Mesendoderm (in vitro differentiated cells): ENCODE results near the gene RARG.
A peak's percentile ranks its signal among the peaks of the same experiment; 100 is the strongest.

ENCODE experiments used
- DNase-seq: peaks from one replicate; pipeline ENCODE4 v3.0.0; 2013
- H2AK5ac ChIP-seq: 2 replicates; pipeline ENCODE4 v1.6.1; 2013; ENCODE audit warnings: low read length, inconsistent platforms
- H2BK120ac ChIP-seq: 2 replicates; pipeline ENCODE4 v1.6.1; 2013; ENCODE audit warnings: low read depth, mild to moderate bottlenecking, low read length, moderate library complexity, mixed read lengths
- H2BK15ac ChIP-seq: replicated peaks from 2 replicates; pipeline ENCODE4 v1.6.1; 2013; ENCODE audit warnings: low read depth, mild to moderate bottlenecking, moderate library complexity
- H2BK5ac ChIP-seq: 2 replicates; pipeline ENCODE4 v1.6.1; 2013; ENCODE audit warnings: low read length, inconsistent platforms
- H3K18ac ChIP-seq: 2 replicates; pipeline ENCODE4 v1.6.1; 2013; ENCODE audit warnings: mild to moderate bottlenecking, low read length, mixed read lengths
- H3K23ac ChIP-seq: one replicate; pipeline ENCODE4 v1.6.1; 2013; ENCODE audit warnings: low read length
- H3K27ac ChIP-seq: 2 replicates; pipeline ENCODE4 v1.5.1; 2013; ENCODE audit warnings: low read depth, mild to moderate bottlenecking, inconsistent platforms, low read length, moderate library complexity
- H3K27me3 ChIP-seq: 2 replicates; pipeline ENCODE4 v1.6.1; 2013; ENCODE audit warnings: low read length, control low read depth, mild to moderate bottlenecking, inconsistent platforms; ENCODE audit not compliant: insufficient read depth, poor library complexity
- H3K36me3 ChIP-seq: 2 replicates; pipeline ENCODE4 v1.6.1; 2013; ENCODE audit warnings: low read length, inconsistent platforms; ENCODE audit not compliant: control insufficient read depth, insufficient read depth
- H3K4ac ChIP-seq: one replicate; pipeline ENCODE4 v1.6.1; 2013; ENCODE audit warnings: low read depth, mild to moderate bottlenecking, low read length, moderate library complexity
- H3K4me1 ChIP-seq: 2 replicates; pipeline ENCODE4 v1.6.1; 2013; ENCODE audit warnings: low read depth, low read length, inconsistent platforms; ENCODE audit not compliant: control insufficient read depth
- H3K4me2 ChIP-seq: 2 replicates; pipeline ENCODE4 v1.6.1; 2013; ENCODE audit warnings: low read length
- H3K4me3 ChIP-seq: 2 replicates; pipeline ENCODE4 v1.5.1; 2013; ENCODE audit warnings: mild to moderate bottlenecking, low read length
- H3K56ac ChIP-seq: one replicate; pipeline ENCODE4 v1.6.1; 2013; ENCODE audit warnings: low read length
- H3K79me1 ChIP-seq: 2 replicates; pipeline ENCODE4 v1.6.1; 2013; ENCODE audit warnings: low read length, inconsistent platforms
- H3K79me2 ChIP-seq: 2 replicates; pipeline ENCODE4 v1.6.1; 2013; ENCODE audit warnings: mild to moderate bottlenecking, low read length; ENCODE audit not compliant: control insufficient read depth, insufficient read depth
- H3K9ac ChIP-seq: 2 replicates; pipeline ENCODE4 v1.6.1; 2013; ENCODE audit warnings: low read length, inconsistent platforms
- H4K5ac ChIP-seq: one replicate; pipeline ENCODE4 v1.6.1; 2013; ENCODE audit warnings: low read length
- H4K8ac ChIP-seq: one replicate; pipeline ENCODE4 v1.6.1; 2013; ENCODE audit warnings: low read depth, mild to moderate bottlenecking, control low read depth, low read length, moderate library complexity
- WGBS: extraction: QIAGEN DNeasy Blood & Tissue Kit; methylation state at CpG from one replicate; pipeline ENCODE4 v1.1.7; 2013; ENCODE audit warnings: low lambda C conversion rate, missing lambda C conversion rate; ENCODE audit not compliant: insufficient coverage; ENCODE audit errors: extremely low coverage; 5-methylcytosine and 5-hydroxymethylcytosine counted together

The RARG gene

GRCh38 chr12:53217051-53217930, 14.7 kb downstream of the RARG start:
- peak; percentile 80 for DNase-seq

GRCh38 chr12:53215497-53215896, 16.5 kb downstream of the RARG start:
- Histone ChIP-seq H3K4me2 (no peak overlapping the region), H3K27me3 (no peaks in the 10 kb centered on the region), H3K27ac (peak overlapping the region; percentile 16), H3K79me2 (peaks cover 21% of the 10 kb centered on the region), H3K4ac (no peak overlapping the region), H3K18ac (no peak overlapping the region), H3K56ac (peak overlapping the region; percentile 66), H3K23ac (peak overlapping the region; percentile 1), H2BK15ac (no peak overlapping the region), H3K36me3 (peaks cover 10% of the 10 kb centered on the region), H2BK5ac (peak overlapping the region; percentile 91), H3K4me1 (peaks cover 44% of the 10 kb centered on the region), H4K8ac (no peak overlapping the region), H2BK120ac (no peak overlapping the region), H3K9ac (peak overlapping the region; percentile 3), H2AK5ac (peak overlapping the region; percentile 88), H3K79me1 (peaks cover 18% of the 10 kb centered on the region), H3K4me3 (no peak overlapping the region), H4K5ac (peak overlapping the region; percentile 7)
- no CpG with 5 or more reads among the region's 8 CpGs for WGBS
- no peak for DNase-seq

More at GRCh38 chr12:53217051-53217930, 14.7 kb downstream of the RARG start:
- H2BK120ac ChIP-seq = peak overlapping the region; percentile 16
- peaks cover 18% of the 10 kb centered on the region for H3K79me1 ChIP-seq
- peak overlapping the region; percentile 5 for H3K4ac ChIP-seq
- no CpG with 5 or more reads among the region's 19 CpGs for WGBS
- peaks cover 21% of the 10 kb centered on the region for H3K79me2 ChIP-seq
- peak overlapping the region; percentile 93 for H3K56ac ChIP-seq
- H3K4me1 ChIP-seq = peaks cover 44% of the 10 kb centered on the region
- H3K27ac ChIP-seq = peak overlapping the region; percentile 40
- peak overlapping the region; percentile 88 for H2AK5ac ChIP-seq
- peak overlapping the region; percentile 82 for H3K9ac ChIP-seq
- H2BK5ac ChIP-seq = peak overlapping the region; percentile 93
- no peak overlapping the region for H4K5ac ChIP-seq
- H4K8ac ChIP-seq = peak overlapping the region; percentile 87
- peak overlapping the region; percentile 28 for H3K18ac ChIP-seq
- H3K4me3 ChIP-seq = peak overlapping the region; percentile 2
- no peak overlapping the region for H2BK15ac ChIP-seq
- H3K27me3 ChIP-seq = no peaks in the 10 kb centered on the region
- peaks cover 6% of the 10 kb centered on the region for H3K36me3 ChIP-seq
- peak overlapping the region; percentile 98 for H3K23ac ChIP-seq
- H3K4me2 ChIP-seq = peak overlapping the region; percentile 71

- peak overlapping the region; percentile 88 for H2AK5ac ChIP-seq
These were observed 17.1 kb downstream of the RARG start for GRCh38 chr12:53214687-53215455.

GRCh38 chr12:53214221-53214620, 17.8 kb downstream of the RARG start:
- H3K4ac ChIP-seq = no peak overlapping the region
- peaks cover 10% of the 10 kb centered on the region for H3K36me3 ChIP-seq
- H2BK15ac ChIP-seq = no peak overlapping the region
- peak overlapping the region; percentile 32 for H3K9ac ChIP-seq
- peaks cover 13% of the 10 kb centered on the region for H3K79me1 ChIP-seq
- WGBS = no CpG with 5 or more reads among the region's 5 CpGs
- H2BK120ac ChIP-seq = no peak overlapping the region
- peaks cover 44% of the 10 kb centered on the region for H3K4me1 ChIP-seq
- peak overlapping the region; percentile 25 for H3K27ac ChIP-seq
- no peaks in the 10 kb centered on the region for H3K27me3 ChIP-seq
- no peak overlapping the region for H3K4me2 ChIP-seq
- H3K4me3 ChIP-seq = no peak overlapping the region
- H3K56ac ChIP-seq = peak overlapping the region; percentile 86
- H4K8ac ChIP-seq = no peak overlapping the region
- H4K5ac ChIP-seq = peak overlapping the region; percentile 7
- DNase-seq = no peak
- H3K79me2 ChIP-seq = peaks cover 16% of the 10 kb centered on the region
- H2AK5ac ChIP-seq = peak overlapping the region; percentile 66
- no peak overlapping the region for H3K23ac ChIP-seq
- H2BK5ac ChIP-seq = peak overlapping the region; percentile 90
- H3K18ac ChIP-seq = no peak overlapping the region

More at GRCh38 chr12:53214687-53215455, 17.1 kb downstream of the RARG start:
- peak overlapping the region; percentile 16 for H3K27ac ChIP-seq
- H3K23ac ChIP-seq = peak overlapping the region; percentile 1
- peaks cover 21% of the 10 kb centered on the region for H3K79me2 ChIP-seq
- peak overlapping the region; percentile 86 for H3K56ac ChIP-seq
- peaks cover 10% of the 10 kb centered on the region for H3K36me3 ChIP-seq
- H2BK15ac ChIP-seq = no peak overlapping the region
- H4K8ac ChIP-seq = no peak overlapping the region
- no CpG with 5 or more reads among the region's 12 CpGs for WGBS
- H2BK5ac ChIP-seq = peak overlapping the region; percentile 91
- H2BK120ac ChIP-seq = no peak overlapping the region
- DNase-seq = peak; percentile 81
- H3K4me1 ChIP-seq = peaks cover 44% of the 10 kb centered on the region
- no peak overlapping the region for H3K4me2 ChIP-seq
- H3K27me3 ChIP-seq = no peaks in the 10 kb centered on the region
- H3K4ac ChIP-seq = peak overlapping the region; percentile 24
- H3K9ac ChIP-seq = peak overlapping the region; percentile 32
- H3K79me1 ChIP-seq = peaks cover 18% of the 10 kb centered on the region
- H3K4me3 ChIP-seq = no peak overlapping the region
- H4K5ac ChIP-seq = peak overlapping the region; percentile 7
- H3K18ac ChIP-seq = peak overlapping the region; percentile 20

- peaks cover 46% of the 10 kb centered on the region for H3K4me1 ChIP-seq
- no peak overlapping the region for H4K5ac ChIP-seq
- H3K18ac ChIP-seq = no peak overlapping the region
- peak overlapping the region; percentile 90 for H2BK5ac ChIP-seq
- no peak overlapping the region for H3K27ac ChIP-seq
- H2AK5ac ChIP-seq = peak overlapping the region; percentile 94
- no peak overlapping the region for H3K23ac ChIP-seq
- H3K79me2 ChIP-seq = peaks cover 10% of the 10 kb centered on the region
- H3K27me3 ChIP-seq = no peaks in the 10 kb centered on the region
- no peak overlapping the region for H3K4me3 ChIP-seq
- H2BK15ac ChIP-seq = no peak overlapping the region
- H3K4me2 ChIP-seq = no peak overlapping the region
- H2BK120ac ChIP-seq = no peak overlapping the region
- peak; percentile 89 for DNase-seq
- peaks cover 13% of the 10 kb centered on the region for H3K79me1 ChIP-seq
- H3K4ac ChIP-seq = no peak overlapping the region
- peak overlapping the region; percentile 86 for H3K56ac ChIP-seq
- peak overlapping the region; percentile 32 for H3K9ac ChIP-seq
- no CpG with 5 or more reads among the region's 14 CpGs for WGBS
- H4K8ac ChIP-seq = no peak overlapping the region
- H3K36me3 ChIP-seq = peaks cover 10% of the 10 kb centered on the region
These were observed 18.7 kb downstream of the RARG start for GRCh38 chr12:53213348-53213747.
